Large intestine (tissue), 3 donors: Measurements from ENCODE around the gene ATP1B2. TPM values are rescaled to one million over a fixed set of nuclear protein-coding genes. Genes with fewer than 3 reads are reported as not detected.
"Not testable (repeated sequence)": the region's sequence is repeated elsewhere in the genome, so short reads cannot be mapped to it uniquely, and the experiment has no call there.

Experiments
- DNase-seq, 2 donors: peaks; one replicate each; pipeline versions ENCODE4 v3.0.0 to v3.0.0-alpha.2; 2013
- H3K27ac ChIP-seq: one replicate; pipeline ENCODE4 v1.5.1; 2013; ENCODE audit warnings: low read length
- H3K27me3 ChIP-seq: 2 replicates; pipeline ENCODE4 v1.6.1; 2013; ENCODE audit warnings: low read length; ENCODE audit not compliant: control insufficient read depth, insufficient read depth
- H3K36me3 ChIP-seq: 2 replicates; pipeline ENCODE4 v1.6.1; 2013; ENCODE audit warnings: low read length; ENCODE audit not compliant: control insufficient read depth, insufficient read depth
- H3K4me1 ChIP-seq: one replicate; pipeline ENCODE4 v1.6.1; 2013; ENCODE audit warnings: low read length; ENCODE audit not compliant: control insufficient read depth, insufficient read depth
- H3K4me3 ChIP-seq: one replicate; pipeline ENCODE4 v1.5.1; 2013; ENCODE audit warnings: low read length
- H3K9me3 ChIP-seq: one replicate; pipeline ENCODE4 v1.6.1; 2013; ENCODE audit warnings: mild to moderate bottlenecking, low read depth, low read length, moderate library complexity; ENCODE audit not compliant: control insufficient read depth
- WGBS: methylation state at CpG from one replicate; pipeline ENCODE4 v1.1.5; 2013; ENCODE audit warnings: low lambda C conversion rate; ENCODE audit not compliant: insufficient coverage; 5-methylcytosine and 5-hydroxymethylcytosine counted together
- polyA plus RNA-seq: library from polyadenylated mRNA; unstranded; fragments of 120-200 nt; gene quantifications from one replicate; pipeline ENCODE4 v1.2.1, GENCODE V29; 2013

ATP1B2 gene
- polyA plus RNA-seq, 1 donor: 4.8 TPM

- peaks cover 34% of the 10 kb centered on the region for H3K4me1 ChIP-seq
- no peak overlapping the region for H3K4me3 ChIP-seq
- DNase-seq: peak in 1 of 2 donors; percentile 22
- no peaks in the 10 kb centered on the region for H3K9me3 ChIP-seq
- H3K27me3 ChIP-seq: no peaks in the 10 kb centered on the region
- H3K36me3 ChIP-seq: no peaks in the 10 kb centered on the region
- no CpG with 5 or more reads among the region's 5 CpGs for WGBS
- H3K27ac ChIP-seq: no peak overlapping the region
Measured at GRCh38 chr17:7634384-7634783, 16.3 kb upstream of the ATP1B2 start.

- H3K9me3 ChIP-seq: no peaks in the 10 kb centered on the region
- no peaks in the 10 kb centered on the region for H3K27me3 ChIP-seq
- peaks cover 18% of the 10 kb centered on the region for H3K4me1 ChIP-seq
- no peak overlapping the region for H3K27ac ChIP-seq
- H3K4me3 ChIP-seq: no peak overlapping the region
- DNase-seq: no peak
- no peaks in the 10 kb centered on the region for H3K36me3 ChIP-seq
- no CpG with 5 or more reads among the region's 5 CpGs for WGBS
Measured at GRCh38 chr17:7636163-7636562, 14.6 kb upstream of the ATP1B2 start.

- Histone ChIP-seq H3K27ac (no peak overlapping the region), H3K4me3 (no peak overlapping the region), H3K9me3 (no peaks in the 10 kb centered on the region), H3K27me3 (no peaks in the 10 kb centered on the region), H3K36me3 (no peaks in the 10 kb centered on the region), H3K4me1 (no peaks in the 10 kb centered on the region)
- no peak for DNase-seq
- WGBS: no CpG with 5 or more reads among the region's 26 CpGs
Measured at GRCh38 chr17:7640783-7641182, 9.9 kb upstream of the ATP1B2 start.

- not testable (repeated sequence) for H3K36me3 ChIP-seq, DNase-seq, H3K4me1 ChIP-seq, H3K9me3 ChIP-seq, H3K27me3 ChIP-seq, H3K27ac ChIP-seq, H3K4me3 ChIP-seq
- WGBS: no CpG with 5 or more reads among the region's 7 CpGs
Measured at GRCh38 chr17:7641635-7642034, 9.1 kb upstream of the ATP1B2 start.

DNA sequence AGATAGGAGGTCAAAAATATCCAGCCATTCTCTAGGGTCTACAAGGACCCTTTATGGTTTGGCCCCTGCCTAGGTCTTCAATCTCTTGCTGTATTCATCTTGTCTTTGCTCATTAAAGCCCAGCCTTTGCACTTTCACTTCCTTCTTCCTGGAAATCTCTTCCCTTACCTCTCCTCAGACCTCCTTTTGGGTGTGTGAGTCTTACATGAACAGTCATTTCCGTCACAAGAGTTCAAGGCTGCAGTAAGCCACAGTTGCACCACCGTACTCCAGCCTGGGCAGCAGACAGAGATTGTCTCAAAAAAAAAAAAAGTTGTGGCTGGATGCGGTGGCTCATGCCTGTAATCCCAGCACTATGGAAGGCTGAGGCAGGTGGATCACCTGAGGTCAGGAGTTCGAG is 6.0 kb upstream of the ATP1B2 start:
- no CpG with 5 or more reads among the region's 4 CpGs for WGBS
- no peaks in the 10 kb centered on the region for H3K9me3 ChIP-seq
- no peak for DNase-seq
- H3K27me3 ChIP-seq: no peaks in the 10 kb centered on the region
- H3K4me3 ChIP-seq: no peak overlapping the region
- no peak overlapping the region for H3K27ac ChIP-seq
- H3K36me3 ChIP-seq: no peaks in the 10 kb centered on the region
- no peaks in the 10 kb centered on the region for H3K4me1 ChIP-seq

DNA sequence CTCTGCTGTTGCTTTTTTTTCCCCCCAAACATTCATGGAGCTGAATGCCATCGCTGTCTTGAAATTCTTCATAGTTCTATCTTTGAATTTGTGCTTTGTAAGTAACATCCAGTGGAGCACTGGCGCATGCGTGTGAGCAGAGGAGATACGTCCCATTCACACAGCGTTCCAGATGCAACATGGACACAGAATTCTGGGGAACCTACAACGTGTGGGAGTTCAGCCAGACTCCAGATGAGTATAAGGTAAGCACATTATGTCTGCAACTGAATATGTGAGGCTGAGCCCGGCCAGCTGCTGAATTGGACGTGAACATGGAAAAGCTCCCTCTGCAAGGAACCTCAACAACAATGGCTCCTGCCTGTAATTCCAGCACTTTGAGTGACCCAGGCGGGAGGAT is 4.3 kb upstream of the ATP1B2 start:
- DNase-seq: no peak
- no peak overlapping the region for H3K4me3 ChIP-seq
- 100% methylated on average over 3 of the region's 9 CpGs for WGBS
- H3K27me3 ChIP-seq: peaks cover 15% of the 10 kb centered on the region
- peaks cover 6% of the 10 kb centered on the region for H3K4me1 ChIP-seq
- no peak overlapping the region for H3K27ac ChIP-seq
- H3K36me3 ChIP-seq: no peaks in the 10 kb centered on the region
- peaks cover 6% of the 10 kb centered on the region for H3K9me3 ChIP-seq

DNA sequence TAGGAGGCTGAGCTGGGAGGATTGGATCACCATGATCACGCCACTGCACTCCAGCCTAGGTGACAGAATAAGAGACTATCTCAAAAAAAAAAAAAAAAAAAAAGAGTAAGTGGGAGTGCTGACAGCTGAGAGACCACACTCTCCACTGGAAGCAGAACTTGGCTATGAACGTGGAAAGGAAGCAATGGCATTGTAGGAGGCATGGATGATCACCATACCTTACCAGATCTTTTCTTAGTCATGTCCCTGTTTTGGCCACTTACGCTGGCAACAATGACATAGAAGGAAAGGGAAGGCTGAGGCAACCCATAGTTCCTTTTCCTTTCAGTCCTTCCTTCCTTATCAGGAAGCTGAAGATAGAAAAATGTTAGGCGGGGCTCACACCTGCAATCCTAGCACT is 3.7 kb upstream of the ATP1B2 start:
- Histone ChIP-seq H3K27me3 (peaks cover 21% of the 10 kb centered on the region), H3K27ac (no peak overlapping the region), H3K9me3 (peaks cover 6% of the 10 kb centered on the region), H3K4me1 (peaks cover 7% of the 10 kb centered on the region), H3K36me3 (no peaks in the 10 kb centered on the region), H3K4me3 (no peak overlapping the region)
- DNase-seq: no peak
- no CpG with 5 or more reads among the region's 4 CpGs for WGBS

GRCh38 chr17:7651097-7651664 is 455 bp downstream of the ATP1B2 start:
- H3K36me3 ChIP-seq: peaks cover 2% of the 10 kb centered on the region
- no peak for DNase-seq
- H3K4me3 ChIP-seq: peak overlapping the region; percentile 48
- peaks cover 40% of the 10 kb centered on the region for H3K27me3 ChIP-seq
- H3K27ac ChIP-seq: peak overlapping the region; percentile 12
- WGBS: 0% methylated on average over 4 of the region's 45 CpGs
- H3K9me3 ChIP-seq: peaks cover 6% of the 10 kb centered on the region
- peaks cover 8% of the 10 kb centered on the region for H3K4me1 ChIP-seq

- Histone ChIP-seq H3K4me1 (peaks cover 8% of the 10 kb centered on the region), H3K36me3 (peaks cover 2% of the 10 kb centered on the region), H3K27ac (peak overlapping the region; percentile 12), H3K27me3 (peaks cover 43% of the 10 kb centered on the region), H3K4me3 (peak overlapping the region; percentile 48), H3K9me3 (peaks cover 6% of the 10 kb centered on the region)
- peak in 1 of 2 donors; percentile 34 for DNase-seq
- WGBS: no CpG with 5 or more reads among the region's 54 CpGs
Measured at GRCh38 chr17:7651665-7652387, 1.1 kb downstream of the ATP1B2 start.

- peaks cover 2% of the 10 kb centered on the region for H3K36me3 ChIP-seq
- peaks cover 6% of the 10 kb centered on the region for H3K9me3 ChIP-seq
- peaks cover 43% of the 10 kb centered on the region for H3K27me3 ChIP-seq
- WGBS: no CpG with 5 or more reads among the region's 12 CpGs
- H3K4me3 ChIP-seq: no peak overlapping the region
- no peak for DNase-seq
- H3K4me1 ChIP-seq: peaks cover 8% of the 10 kb centered on the region
- no peak overlapping the region for H3K27ac ChIP-seq
Measured at GRCh38 chr17:7652388-7653356, 1.9 kb downstream of the ATP1B2 start.
